ENCODE data around the gene PNPLA3. TPM values are rescaled to one million over a fixed set of nuclear protein-coding genes. Genes with fewer than 3 reads are reported as not detected.
A peak's percentile ranks its signal among the peaks of the same experiment; 100 is the strongest.

The PNPLA3 gene
- total and polyA plus RNA-seq, 8 donors = 0.34 to 2.4 (median 0.50) TPM

DNA sequence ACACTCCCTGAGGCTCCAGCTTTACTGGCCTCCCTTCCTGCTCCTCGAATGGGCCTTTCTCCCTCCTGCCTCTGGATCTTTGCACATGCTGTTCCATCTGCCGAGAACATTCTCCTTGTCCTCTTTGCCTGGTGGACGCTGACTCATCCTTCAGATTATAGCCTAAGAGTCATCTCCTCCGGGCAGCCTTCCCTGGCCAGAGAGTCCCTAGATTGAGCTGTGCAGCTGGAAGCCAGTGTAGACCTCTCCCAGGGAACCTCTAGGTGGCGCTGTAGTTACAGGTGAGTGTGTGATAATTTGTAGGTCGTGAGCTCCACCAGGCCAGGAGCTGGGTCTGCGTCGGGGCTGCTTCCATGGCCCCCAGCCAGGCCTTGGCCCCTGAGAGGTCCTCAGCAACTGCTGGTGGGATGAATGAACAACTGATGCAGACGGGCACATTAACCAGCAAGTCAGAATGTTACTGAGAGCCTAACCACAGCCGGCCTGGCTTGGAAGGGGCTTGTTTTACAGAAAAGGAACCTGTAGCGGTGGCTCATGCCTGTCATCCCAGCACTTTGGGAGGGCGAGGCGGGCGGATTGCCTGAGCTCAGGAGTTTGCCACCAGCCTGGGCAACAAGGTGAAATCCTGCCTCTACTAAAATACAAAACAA is 40.5 kb upstream of the PNPLA3 start:
- intact Hi-C loops (cut with DNase I) = loop anchor here in 1 of 2 donors (10.0 kb wide), 1 partner anchor 498 kb away; no protein-coding TSS in a partner anchor
- peak; percentile 64 for ATAC-seq
- DNase-seq = peak in 3 of 4 donors; percentile 32 to 45 (median 39)

DNA sequence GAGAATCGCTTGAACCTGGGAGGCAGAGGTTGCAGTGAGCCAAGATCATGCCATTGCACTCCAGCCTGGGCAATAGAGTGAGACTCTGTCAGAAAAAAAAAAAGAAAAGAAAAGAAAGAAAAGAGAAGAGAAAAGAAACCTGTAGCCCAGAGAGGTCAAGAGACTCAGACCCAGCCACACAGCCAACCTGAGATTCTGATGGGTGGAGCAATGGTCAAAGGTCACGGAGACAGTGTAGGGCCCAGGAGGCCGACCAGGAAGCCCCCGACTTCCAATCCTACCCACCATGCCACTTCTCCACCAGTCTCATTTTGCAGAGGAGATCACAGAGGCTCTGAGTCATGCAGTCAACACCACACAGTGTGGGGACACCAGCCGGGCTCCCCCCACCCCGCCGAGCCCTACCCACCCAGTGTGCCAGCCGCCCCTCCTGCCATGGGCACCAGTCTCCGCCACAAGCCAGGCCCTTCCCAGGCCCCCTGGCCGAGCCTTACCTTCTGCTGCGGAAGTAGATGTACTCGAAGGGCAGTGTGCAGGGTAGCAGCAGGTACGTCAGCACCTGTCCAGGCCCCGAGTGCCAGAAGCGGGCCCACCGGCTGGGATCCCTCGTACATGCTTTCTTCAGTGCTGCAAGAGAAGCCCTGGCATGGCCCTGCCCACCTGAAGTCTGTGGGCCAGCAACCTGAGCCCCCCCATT is 39.7 kb upstream of the PNPLA3 start:
- DNase-seq (peak in 2 of 4 donors; percentile 24 to 50), ATAC-seq (no peak)
- Histone ChIP-seq H3K4me3 (no peak overlapping the region), H3K9me3 (no peaks in the 10 kb centered on the region), H3K36me3 (no peaks in the 10 kb centered on the region), H3K27me3 (peaks cover 0 to 72% of the 10 kb centered on the region in 2 donors), H3K4me1 (no peaks in the 10 kb centered on the region), H3K27ac (no peak overlapping the region)
- intact Hi-C loops (cut with DNase I) = loop anchor here in 1 of 2 donors (10.0 kb wide), 1 partner anchor 499 kb away; no protein-coding TSS in a partner anchor
- TF ChIP-seq, protein P1, sequence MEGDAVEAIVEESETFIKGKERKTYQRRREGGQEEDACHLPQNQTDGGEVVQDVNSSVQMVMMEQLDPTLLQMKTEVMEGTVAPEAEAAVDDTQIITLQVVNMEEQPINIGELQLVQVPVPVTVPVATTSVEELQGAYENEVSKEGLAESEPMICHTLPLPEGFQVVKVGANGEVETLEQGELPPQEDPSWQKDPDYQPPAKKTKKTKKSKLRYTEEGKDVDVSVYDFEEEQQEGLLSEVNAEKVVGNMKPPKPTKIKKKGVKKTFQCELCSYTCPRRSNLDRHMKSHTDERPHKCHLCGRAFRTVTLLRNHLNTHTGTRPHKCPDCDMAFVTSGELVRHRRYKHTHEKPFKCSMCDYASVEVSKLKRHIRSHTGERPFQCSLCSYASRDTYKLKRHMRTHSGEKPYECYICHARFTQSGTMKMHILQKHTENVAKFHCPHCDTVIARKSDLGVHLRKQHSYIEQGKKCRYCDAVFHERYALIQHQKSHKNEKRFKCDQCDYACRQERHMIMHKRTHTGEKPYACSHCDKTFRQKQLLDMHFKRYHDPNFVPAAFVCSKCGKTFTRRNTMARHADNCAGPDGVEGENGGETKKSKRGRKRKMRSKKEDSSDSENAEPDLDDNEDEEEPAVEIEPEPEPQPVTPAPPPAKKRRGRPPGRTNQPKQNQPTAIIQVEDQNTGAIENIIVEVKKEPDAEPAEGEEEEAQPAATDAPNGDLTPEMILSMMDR (IDR thresholded peaks at IDR 0.05) = no peak

More for the DNA sequence above, 40.5 kb upstream of the PNPLA3 start:
- no peaks in the 10 kb centered on the region for H3K36me3 ChIP-seq
- no peaks in the 10 kb centered on the region for H3K9me3 ChIP-seq
- no peaks in the 10 kb centered on the region for H3K4me1 ChIP-seq
- peaks cover 0 to 75% of the 10 kb centered on the region in 2 donors for H3K27me3 ChIP-seq
- no peak overlapping the region for H3K4me3 ChIP-seq
- TF ChIP-seq, protein P1 (IDR thresholded peaks at IDR 0.05) = peak; percentile 14 to 36
- no peak overlapping the region for H3K27ac ChIP-seq

DNA sequence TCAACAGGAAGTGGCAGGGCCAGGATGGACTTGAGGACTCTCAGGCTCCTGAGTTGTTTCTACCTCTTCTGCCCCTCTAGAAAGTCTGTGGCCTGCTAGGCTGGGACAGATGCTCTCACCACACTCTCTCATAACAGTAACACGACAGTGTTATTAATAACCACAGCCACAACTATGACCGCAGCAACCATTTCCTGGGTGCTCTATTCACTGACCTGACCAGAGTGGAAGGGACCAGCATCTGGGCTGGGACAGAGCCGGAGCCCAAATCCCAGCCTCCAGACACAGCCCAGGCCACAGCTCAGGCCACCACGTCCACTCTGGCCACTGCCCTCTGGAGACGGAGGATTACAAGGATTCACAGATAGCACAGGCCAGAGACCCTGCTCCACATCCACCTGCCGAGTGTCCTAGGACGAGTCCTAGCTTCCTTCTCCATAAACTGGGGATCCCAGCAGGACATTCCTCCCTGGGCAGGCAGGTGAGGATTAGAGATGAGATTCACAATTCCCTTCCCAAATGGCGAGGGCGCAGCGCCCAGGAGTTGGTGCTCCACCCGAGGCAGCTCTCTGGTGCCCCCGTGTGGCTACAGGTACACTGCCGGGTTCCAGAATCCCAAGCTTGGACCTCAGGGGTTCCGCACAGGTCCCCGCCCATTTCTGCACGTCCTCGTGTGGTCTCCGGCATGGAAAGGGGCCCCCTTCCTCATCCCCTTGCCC is 38.8 kb upstream of the PNPLA3 start:
- peak in 2 of 4 donors; percentile 45 to 86 for DNase-seq
- no peaks in the 10 kb centered on the region for H3K9me3 ChIP-seq
- H3K4me3 ChIP-seq = no peak overlapping the region
- TF ChIP-seq, protein P1 (IDR thresholded peaks at IDR 0.05) = peak; percentile 74 to 78
- H3K4me1 ChIP-seq = no peaks in the 10 kb centered on the region
- peak; percentile 74 for ATAC-seq
- no peaks in the 10 kb centered on the region for H3K36me3 ChIP-seq
- intact Hi-C loops (cut with DNase I) = loop anchor here in 1 of 2 donors (10.0 kb wide), 1 partner anchor 500 kb away; no protein-coding TSS in a partner anchor
- H3K27ac ChIP-seq = no peak overlapping the region
- peaks cover 0 to 78% of the 10 kb centered on the region in 2 donors for H3K27me3 ChIP-seq

DNA sequence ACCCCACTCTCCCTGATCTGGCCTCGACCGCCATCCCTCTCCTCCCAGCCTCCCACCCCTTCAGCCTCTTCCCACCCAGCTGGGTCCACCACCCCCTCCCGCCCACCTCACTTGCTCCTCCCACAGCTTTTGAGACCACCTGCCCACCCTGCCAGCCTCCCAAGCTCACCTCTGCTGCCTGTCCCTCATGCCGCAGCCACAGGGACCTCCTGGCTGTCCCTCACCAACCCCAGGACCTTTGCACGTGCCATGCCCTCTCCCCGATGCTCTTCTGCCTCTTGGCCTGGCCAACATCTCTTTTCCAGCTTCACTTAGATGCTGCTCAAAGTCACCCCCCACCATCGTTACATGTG is 38.3 kb upstream of the PNPLA3 start:
- Histone ChIP-seq H3K36me3 (no peaks in the 10 kb centered on the region), H3K27ac (no peak overlapping the region), H3K27me3 (peaks cover 0 to 78% of the 10 kb centered on the region in 2 donors), H3K4me3 (no peak overlapping the region), H3K9me3 (no peaks in the 10 kb centered on the region), H3K4me1 (no peaks in the 10 kb centered on the region)
- TF ChIP-seq, protein P1 (IDR thresholded peaks at IDR 0.05) = no peak
- intact Hi-C loops (cut with DNase I) = loop anchor here in 1 of 2 donors (10.0 kb wide), 1 partner anchor 500 kb away; no protein-coding TSS in a partner anchor
- ATAC-seq = no peak
- DNase-seq = peak in 2 of 4 donors; percentile 19 to 40
